Fibroblast of pulmonary artery (primary cell): ENCODE results near the gene AP3D1.
"Not testable (repeated sequence)": the region's sequence is repeated elsewhere in the genome, so short reads cannot be mapped to it uniquely, and the experiment has no call there.

Experiments
- DNase-seq: peaks from one replicate; pipeline ENCODE4 v3.0.0-alpha.2; 2010; ENCODE audit warnings: low read depth
- H3K4me3 ChIP-seq: replicated peaks from 2 replicates; pipeline ENCODE4 v1.5.1; 2011; ENCODE audit warnings: low read depth, mild to moderate bottlenecking, control low read depth, low read length, moderate library complexity
- TF ChIP-seq, protein P1 (sequence below): IDR thresholded peaks from 2 replicates; pipeline ENCODE4 v1.5.1; 2011; ENCODE audit warnings: mild to moderate bottlenecking, control low read depth, low read length, inconsistent platforms; ENCODE audit errors: missing control alignments

Gene AP3D1

DNA sequence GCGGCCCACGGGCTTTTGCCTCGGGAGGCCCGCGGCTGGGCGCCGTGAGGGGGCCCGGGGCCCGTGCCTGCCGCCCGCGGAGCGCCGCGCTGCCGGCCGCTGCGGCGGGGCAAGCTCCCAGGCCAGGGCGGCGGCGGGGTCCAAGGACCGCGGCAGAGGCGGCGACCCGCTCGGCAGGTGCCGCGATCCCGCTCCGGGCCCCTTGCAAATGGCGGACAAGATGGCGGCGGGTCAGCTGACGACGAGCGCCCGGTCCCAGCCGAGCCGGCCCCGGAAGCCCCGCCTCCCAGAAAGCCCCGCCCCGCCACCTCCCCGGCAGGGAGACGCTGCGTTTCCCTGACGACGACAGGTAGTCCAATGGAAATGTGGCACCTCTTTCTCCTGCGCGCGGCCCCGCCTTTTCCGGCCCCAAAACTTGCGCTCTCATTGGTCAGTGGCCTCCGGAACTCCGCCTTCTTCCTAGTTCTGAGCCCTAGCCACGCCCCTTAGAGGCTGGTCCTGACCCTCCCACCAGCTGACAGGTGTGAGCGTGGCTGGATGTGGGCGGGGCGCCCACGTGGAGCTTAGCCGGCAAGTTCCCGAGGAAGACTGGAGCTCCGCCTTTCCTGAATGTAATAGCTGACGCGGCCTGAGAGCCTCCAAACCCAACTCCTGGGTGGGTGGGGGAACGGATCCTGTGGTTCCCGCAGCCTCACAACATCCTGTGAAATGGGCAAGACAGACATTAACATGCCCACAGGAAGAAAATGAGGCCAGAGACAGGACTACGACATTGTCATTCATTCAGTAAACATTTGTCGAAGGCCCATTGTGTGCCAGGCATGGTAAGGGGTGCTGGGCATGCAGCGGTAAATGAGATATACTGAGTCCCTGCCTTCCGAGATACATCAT, at the start of gene AP3D1:
TSS of gene AP3D1 (minus strand) at position 228 of the 891 bp plus-strand sequence. CDS start 232 bp downstream, outside the sequence.
- TF ChIP-seq, protein P1, sequence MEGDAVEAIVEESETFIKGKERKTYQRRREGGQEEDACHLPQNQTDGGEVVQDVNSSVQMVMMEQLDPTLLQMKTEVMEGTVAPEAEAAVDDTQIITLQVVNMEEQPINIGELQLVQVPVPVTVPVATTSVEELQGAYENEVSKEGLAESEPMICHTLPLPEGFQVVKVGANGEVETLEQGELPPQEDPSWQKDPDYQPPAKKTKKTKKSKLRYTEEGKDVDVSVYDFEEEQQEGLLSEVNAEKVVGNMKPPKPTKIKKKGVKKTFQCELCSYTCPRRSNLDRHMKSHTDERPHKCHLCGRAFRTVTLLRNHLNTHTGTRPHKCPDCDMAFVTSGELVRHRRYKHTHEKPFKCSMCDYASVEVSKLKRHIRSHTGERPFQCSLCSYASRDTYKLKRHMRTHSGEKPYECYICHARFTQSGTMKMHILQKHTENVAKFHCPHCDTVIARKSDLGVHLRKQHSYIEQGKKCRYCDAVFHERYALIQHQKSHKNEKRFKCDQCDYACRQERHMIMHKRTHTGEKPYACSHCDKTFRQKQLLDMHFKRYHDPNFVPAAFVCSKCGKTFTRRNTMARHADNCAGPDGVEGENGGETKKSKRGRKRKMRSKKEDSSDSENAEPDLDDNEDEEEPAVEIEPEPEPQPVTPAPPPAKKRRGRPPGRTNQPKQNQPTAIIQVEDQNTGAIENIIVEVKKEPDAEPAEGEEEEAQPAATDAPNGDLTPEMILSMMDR: no peak
- H3K4me3 ChIP-seq: peak within 1 kb of the TSS; percentile 91
- peak; percentile 100 for DNase-seq

DNA sequence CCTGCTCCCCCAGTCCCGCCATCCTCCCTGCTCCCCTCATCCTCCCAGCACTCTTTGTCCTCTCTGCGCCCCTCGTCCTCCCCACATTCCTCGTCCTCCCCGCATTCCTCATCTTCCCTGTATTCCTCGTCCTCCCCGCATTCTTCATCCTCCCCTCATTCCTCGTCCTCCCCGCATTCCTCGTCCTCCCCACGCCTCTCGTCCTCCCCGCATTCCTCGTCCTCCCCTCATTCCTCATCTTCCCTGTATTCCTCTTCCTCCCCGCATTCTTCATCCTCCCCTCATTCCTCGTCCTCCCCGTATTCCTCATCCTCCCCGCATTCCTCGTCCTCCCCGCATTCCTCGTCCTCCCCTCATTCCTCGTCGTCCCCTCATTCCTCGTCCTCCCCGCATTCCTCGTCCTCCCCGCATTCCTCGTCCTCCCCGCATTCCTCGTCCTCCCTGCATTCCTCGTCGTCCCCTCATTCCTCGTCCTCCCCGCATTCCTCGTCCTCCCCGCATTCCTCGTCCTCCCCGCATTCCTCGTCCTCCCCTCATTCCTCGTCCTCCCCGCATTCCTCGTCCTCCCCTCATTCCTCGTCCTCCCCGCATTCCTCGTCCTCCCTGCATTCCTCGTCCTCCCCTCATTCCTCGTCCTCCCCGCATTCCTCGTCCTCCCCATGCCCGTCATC, 49.4 kb upstream of the AP3D1 start:
- not testable (repeated sequence) for DNase-seq, H3K4me3 ChIP-seq

DNA sequence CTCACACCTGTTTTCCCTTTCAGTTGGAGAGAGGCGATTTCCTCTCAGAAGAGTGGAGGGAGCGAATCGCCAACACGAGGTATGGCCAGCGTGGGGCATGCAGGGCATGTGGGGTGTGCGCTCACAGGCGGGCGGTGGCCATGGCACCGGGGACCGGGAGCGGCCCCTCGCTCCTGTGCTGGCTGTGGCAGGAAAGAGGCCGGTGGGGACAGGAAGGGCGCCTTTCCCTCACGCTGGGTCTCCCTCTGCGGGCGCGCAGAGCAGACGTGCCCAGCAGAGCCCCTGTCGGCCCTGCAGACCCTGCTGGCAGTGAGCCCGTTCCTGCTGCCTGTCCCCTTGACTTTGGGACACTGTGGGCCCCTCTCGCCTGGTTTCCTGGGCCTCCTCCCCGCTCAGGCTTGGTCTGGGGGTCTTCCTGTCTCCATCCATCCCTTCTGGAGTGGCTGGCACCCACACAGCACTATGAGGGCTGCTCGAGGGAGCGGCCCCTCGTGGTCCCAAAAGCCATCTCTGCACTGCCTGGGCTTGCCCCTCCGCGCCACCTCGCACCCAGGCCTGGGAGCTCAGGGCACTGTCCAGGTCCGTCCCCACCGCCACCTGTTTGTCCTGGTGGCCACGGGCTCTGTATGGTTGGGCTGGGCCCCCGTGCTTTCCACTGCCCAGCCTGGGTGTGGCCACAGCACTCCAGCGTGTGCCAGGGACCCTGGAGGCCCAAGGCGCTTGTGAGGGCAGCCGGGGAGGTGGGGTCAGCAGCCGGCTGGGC, 48.7 kb upstream of the AP3D1 start:
- H3K4me3 ChIP-seq: no peak overlapping the region
- no peak for DNase-seq

DNA sequence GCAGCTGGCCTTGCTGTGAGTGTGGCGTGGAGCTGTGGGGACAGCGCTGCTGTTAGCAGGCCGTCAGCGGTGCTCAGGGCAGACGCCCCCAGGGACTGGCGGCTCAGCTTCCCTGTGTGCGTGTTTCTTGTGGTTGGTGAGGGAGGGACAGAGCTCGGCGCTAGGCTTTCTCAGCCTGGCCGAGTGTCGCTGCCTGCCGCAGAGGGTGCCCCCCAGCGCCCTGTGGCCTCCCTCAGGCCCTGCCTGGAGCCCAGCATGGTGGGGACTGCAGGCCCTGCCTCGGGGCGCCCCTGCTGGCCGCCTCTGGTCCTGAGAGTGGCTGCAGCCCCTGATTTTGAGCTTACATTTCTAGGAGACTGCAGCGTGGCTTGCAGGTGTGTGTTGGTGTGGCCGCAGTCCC, 47.8 kb upstream of the AP3D1 start:
- no peak for DNase-seq
- H3K4me3 ChIP-seq: no peak overlapping the region
- TF ChIP-seq, protein P1: peak; percentile 10

More for the DNA sequence above, 48.7 kb upstream of the AP3D1 start:
- TF ChIP-seq, protein P1: no peak

DNA sequence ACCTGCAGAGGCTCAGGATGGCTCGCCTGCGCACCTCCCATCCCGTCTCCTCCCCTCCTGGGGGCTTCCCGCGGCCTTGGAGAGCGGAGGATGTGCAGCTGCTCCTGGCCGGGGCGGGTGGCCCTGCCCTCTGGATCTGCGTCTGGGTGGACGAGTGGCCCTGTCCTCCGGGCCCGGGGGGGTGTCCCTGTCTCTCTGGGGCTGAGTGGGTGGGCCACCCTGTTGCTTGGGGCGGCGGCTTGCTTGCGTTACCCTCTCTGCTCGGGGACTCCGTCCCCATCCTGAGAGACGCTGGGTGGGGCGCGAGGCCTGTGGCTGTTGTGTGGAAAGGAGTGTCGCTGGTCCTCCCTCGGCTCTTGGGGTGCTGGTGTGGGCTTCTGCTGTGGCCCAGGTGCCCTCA, 47.0 kb upstream of the AP3D1 start:
- TF ChIP-seq, protein P1: no peak
- H3K4me3 ChIP-seq: no peak overlapping the region
- DNase-seq: no peak

DNA sequence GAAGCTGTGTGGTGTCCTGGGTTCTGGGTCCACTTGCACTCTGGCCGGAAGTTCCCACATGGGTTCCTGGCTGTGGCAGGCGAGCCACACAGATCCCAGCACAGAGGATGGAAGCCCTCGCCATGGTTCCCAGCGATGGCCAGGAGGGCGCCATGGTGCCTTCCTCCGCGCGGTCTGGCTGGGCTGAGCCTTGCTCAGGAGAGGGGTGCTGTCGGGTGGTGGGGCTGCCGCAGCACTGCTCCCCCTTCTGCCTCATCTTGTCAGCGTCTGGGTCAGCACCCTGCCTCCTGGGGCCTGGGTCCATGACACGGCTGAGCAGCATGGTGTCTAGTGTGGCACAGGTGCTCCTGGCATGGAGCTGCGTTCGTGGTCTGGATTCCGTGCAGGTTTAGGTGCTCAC, 45.9 kb upstream of the AP3D1 start:
- TF ChIP-seq, protein P1: no peak
- H3K4me3 ChIP-seq: no peak overlapping the region
- no peak for DNase-seq

DNA sequence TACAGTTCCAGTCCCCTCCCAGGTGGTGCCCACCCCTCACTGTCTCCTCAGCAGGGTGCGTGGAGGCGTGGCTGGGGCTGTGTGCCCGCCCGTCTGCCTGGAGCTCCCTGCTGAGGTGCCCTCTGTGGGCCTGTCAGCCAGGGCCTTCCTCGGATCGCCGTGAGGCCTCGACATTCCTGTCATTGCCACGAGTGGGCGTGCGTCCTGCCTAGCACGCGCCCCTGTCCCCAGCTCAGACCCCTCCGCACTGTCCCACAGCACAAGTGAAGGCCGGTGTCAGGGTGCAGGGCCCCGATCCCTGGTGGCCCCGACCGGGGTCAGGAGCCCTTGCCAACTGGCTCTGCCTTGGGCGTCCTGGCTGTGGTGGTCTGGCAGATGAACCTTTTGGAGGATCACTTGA, 44.5 kb upstream of the AP3D1 start:
- no peak overlapping the region for H3K4me3 ChIP-seq
- no peak for DNase-seq
- TF ChIP-seq, protein P1: no peak
